ENCODE measurements around the gene PEPD.

The PEPD gene

DNA sequence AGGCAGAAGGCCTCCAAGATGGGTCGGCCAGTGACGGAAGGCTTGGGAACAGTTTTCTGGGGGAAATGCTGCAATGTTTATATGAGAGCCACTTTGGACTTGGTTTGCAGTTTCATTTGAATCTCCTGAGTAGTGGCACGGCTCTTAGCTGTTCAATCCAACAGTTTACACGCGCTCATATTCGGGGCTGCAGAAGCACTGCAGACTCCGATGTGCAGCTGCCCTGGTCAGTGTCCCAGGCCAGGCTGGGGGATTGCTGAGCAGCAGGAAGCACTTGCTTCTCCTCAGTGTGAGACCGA, 116.4 kb downstream of the PEPD start:
- no peak for DNase-seq

DNA sequence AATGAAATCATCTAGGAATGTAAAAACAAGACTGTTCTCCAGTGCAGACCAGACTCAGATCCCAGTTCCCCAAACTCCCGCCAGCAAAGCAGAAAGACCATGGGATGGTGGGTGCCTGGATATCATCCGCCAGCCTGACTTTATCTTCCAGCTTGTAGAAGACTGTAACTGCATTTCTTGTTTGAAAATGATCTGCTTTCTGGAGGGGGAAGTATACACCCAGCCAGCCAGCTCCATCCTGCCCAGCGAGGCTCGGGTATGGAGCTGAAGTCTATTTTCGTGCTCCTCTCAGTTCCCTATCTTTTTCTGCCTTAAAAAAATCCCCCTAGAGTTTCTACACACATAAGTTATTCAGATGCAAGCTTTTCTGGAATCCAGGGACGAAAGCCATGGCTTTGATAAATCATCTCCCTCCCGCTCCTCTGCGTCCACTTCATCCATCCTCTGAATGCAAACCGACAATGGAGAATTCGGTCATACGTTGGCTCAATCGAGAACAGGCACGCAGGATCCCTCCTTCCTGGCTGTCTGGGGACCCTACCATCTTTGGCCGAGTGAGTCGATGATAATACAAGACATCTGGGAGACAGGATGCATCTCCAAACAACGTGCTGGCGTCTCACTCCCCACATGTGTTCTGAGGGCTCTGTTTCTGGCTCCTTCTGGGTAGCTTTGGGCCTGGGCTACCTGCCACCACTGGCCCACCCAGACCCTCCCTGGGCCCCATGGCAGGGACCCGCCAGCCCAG, 116.9 kb downstream of the PEPD start:
- no peak for DNase-seq

DNA sequence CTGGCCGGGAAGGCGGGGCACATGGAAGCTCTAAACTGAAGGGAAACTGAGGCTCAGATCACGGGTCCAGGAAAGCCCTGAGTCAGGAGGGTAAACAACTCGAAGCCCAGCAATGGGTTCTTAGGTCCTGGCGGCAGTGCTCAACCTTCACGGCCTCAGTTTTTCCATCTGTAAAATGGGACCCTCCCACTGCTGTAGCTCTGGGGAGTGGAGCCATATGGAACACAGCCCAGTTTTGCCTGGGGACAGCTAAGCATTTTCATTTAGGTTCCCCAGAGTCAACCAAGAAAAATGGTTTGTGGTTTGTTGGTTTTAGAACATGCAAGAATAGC, 117.7 kb downstream of the PEPD start:
- DNase-seq: no peak

DNA sequence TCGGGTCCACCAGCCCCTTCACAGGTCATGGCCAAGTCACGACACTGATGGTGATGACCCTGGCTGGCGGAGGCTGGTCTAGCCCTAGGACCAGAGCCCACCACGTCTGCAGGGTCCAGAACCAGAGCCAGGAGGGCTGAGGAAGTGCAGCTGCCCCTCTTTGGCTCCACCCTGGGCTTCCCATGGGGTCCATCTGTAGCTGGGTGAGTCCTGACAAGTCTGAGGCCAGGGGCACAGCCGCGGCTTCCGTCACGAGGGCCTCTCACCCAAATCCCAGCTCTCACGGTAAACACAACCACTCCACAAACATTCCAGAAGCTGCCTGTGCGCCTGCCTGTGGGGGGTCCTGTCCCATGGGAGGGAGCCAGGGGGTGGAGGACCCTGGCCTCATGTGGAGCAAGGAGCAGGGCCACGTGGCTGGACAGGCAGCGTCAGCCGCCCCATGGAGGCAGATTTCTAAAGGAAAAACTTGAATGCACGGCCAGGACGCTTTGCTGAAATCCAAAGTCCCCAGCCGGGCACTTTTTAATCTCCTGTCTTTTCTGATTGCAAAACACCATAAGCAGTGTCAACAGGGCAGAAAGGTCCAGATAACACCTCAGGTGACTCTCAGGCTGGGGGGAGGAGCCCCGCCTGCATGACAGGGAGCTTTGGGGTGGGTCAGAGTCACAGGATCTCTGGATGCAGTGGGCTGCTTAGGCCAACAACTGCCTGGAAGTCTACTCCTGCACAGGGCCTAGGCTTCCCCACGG, 118.2 kb downstream of the PEPD start:
- no peak for DNase-seq

DNA sequence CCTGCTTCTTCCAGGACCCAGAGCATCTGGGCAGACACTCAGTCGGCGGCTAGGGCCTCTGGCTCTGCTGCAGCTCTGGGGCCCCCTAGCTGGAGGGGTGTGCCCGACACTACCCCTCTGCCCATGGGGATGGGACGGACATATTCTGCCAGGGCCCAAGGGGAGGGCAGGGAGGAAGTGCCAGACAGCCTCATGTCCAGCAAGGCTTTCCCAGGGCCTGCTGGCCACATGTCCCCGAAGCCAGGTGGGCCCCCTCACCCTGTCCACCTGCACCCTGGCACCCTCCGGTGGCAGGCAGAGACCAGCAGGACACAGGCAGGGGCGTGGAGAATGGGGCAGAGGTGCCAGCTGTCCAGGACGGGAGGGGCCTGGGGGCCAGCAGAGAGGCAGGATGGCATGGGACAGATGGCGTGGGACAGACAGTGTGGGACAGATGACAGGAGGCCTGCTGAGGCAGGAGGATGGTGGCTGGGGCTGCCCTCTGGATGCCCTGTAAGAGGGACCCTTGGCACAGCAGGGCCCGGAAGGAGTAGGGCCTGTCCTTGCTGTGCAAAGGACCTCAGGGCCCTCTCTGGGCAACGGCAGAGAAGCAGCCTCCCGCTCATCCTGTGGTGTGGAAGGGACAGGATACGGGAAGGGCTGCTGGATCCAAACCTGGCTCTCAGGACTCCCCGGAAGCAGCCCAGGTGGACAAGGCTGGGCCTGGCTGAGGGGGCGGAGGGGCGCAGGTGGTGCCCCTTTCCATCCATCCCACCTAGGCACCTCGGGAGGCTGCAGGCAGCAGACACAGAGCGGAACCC, 119.0 kb downstream of the PEPD start:
- no peak for DNase-seq

DNA sequence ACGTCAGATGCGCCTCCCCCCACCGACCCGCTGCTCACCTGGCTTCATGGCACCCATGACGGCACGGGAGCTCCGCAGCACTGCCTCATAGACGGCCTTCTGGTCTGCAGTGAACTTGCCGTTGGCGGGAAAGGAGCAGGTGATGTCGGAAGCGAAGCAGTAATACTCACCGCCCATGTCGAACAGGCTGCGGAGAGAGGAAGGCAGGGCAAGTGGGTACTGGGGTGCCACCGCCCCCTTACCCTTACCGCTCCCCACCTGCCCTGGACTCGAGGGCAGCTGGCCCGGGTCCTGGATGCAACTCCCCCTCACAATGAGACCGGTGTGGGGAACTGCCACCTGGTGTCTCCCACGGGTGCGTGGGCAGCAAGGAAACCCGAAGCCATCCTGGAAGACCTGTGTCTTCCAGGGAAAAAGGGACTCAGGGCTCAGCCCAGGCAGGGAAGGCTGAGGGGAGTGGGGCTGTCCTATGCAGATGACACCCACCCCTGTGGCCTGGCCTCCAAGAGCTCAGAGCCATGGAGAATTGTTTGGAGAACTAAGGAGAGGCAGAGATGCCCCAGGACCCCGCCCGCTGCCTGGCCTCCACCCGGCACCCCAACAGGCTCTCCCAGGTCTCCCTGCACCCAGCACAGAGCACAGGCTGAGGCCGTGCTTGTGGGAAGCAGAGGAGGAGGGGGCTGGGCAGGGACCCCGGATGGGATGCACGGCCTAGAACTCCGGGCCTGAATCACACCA, 119.7 kb downstream of the PEPD start:
- no peak for DNase-seq

DNA sequence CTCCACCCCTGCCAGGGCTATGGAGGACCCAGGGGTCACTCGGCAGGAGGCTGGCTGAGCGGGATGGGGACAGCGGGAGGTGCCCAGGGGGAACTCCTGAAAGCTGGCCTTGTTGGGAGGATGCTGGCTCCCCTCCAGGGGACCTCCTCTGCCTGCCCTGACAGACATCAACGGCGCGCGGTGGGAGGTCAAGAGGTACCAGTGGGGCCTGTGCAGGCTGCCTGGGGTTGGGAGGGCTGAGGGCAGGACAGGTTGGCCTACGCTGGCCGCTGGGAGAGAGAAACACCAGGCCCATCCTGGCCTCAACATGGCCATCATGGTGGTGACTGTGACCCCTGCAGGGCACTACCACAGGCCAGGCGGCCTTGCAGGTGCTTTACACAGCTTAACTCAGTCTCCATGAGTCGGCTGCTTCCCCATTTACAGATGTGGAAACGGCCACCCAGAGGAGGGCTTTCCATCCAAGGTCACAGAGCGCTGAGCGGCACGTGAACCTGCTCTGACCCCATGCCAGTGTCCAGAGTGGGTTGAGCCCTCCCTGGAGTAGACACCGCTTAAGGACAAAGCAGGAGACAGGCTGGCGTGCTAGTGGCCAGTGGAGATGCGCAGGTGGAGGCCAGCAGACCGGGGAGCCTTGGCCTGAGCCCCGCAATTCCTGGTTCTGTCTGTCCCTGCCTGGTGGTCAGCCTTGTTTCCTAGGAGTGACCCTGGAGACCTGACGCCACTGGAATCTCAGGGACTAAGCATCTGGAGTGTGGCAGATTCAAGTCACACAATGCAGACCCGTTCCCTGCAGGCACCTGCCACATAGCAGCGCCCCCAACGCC, 120.5 kb downstream of the PEPD start:
- DNase-seq: no peak

DNA sequence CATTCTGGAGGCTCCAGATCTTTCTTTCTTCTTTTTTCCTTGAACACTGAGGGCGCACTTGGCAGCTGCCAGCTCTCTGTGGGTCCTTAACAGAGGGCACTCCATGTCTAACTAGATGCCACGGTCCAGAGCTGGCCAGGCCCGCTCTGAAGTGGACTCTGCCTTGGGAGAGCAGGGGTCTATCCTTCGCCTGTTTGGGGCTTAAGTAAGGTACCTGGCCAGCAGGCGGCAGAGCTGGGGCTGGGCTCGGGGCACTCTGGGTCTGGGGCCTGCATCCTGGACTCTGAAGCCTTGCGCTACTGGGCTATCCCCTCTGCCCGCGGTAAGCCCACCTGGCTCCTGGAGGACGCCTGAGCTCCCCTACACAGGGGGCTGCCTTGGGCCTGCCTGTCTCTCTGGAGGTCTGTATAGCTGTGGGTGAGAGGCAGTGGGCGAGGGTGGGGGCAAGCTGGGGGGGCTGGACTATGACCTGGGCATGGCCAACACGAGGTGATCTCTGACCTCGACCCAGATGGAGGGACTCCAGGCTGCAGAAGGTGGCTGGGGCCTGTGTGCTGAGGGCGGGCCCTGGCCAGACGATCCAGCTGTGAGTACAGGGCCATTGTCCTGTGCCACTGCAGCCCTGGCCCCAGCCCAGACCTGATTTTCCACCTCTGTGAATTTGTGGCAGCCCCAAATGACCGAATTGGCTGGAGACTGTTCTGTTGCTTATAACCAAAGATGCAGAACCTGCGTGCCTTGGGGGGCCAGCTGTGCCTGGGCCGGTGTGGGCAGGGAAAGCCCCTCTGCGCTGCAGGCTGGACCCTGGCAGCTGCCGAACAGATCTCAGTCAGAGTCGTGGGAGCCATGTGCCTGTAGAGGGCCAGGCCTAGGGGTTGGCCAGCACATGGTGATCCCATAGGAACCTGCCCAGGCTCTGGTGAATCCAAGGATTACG, 121.6 kb downstream of the PEPD start:
- DNase-seq: no peak

DNA sequence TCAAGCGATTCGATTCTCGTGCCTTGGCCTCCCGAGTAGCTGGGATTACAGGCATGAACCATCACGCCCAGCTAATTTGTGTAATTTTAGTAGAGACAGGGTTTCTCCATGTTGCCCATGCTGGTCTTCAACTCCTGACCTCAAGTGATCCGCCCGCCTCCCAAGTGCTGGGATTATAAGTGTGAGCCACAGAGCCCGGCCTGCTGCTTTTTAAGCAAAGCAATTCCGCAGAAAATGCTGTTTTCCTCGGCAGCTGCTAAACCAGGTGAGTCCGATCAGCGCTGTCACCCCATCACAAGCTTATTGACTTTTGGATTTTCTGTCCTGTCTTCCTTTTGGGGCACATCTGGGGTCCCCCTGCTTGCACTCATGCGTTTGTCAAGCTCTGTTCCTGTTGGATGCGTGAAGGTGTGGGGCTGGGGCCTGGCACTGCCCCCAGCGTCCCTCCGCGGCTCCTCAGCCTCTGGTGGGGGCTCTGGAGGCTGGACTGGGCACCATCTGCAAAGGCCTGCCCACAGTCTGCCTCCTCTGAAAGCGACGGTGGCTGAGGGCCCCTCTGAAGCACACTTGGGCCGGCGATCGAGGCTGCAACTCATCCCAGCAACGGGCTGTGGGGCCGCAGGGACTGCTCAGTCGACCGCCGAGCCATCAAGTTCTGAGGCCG, 122.4 kb downstream of the PEPD start:
- no peak for DNase-seq

DNA sequence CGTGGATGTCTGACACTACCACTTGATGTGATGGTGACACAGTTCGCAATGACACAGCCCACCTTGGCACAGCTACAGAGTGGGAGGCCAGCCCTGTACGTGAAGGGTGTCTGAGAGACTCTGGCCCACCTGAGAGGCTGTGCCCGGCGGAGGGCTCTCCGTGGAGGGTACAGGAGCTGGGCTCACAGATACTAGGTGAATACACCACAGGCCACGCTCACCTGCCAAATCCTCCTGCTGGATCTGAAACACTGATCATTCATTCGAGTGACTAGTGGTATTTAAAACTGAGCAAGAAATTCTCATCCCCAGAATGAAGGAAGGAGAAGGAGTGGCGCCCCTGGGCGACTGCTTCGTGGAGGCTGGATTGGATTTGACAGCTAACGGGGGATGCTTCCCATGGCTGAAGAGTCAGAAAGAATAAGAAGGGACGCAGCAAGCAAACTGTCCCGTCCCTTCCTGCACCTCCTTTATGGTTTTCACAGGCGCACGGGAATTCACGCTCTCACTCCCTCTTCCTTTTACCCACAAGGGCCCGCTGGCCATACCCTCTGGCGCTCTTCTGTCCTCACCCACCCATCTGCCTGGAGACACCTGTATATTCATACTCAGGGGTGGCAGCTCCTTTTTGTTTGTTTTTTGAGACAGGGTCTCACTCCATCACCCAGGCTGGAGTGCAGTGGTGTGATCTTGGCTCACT, 123.1 kb downstream of the PEPD start:
- DNase-seq: no peak

DNA sequence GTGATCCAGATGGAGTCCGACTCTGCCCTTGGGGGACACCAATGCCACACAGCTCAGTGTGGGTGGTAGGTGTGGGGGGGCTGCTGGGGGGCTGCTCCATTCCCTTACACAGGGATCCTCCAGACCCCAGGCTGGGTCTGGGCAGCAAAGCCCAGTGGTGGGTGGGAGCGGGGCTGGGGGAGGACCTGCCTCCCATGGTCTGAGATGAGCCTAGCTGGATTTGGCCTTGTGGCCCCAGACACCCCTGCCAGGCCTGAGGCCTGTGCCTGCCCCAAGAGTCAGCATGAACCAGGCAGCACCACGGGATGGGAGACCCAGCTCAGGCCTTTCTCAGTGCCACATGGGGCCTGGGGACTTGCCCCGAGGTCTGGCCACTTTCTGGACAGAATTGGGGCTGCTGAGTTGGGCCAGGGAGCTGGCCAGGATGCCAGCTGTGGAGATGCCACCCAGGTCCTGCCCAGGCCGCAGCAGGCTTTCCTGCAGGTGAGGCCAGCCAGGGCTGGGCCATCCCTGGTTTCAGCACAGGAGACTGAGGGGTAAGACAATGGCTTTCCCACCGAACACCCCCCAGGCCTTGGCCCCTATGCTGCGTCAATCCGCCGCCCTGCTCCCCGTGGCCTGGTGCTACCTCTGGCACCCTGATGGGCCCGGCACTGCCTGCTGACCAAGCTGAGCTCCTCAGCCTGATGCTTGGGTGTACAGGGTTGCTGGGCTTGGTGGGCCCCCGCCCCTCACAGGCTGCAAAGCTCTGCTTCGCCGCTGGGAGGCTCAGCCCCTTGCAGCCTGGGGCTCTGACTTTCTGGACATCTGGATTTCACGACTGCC, 123.8 kb downstream of the PEPD start:
- no peak for DNase-seq

DNA sequence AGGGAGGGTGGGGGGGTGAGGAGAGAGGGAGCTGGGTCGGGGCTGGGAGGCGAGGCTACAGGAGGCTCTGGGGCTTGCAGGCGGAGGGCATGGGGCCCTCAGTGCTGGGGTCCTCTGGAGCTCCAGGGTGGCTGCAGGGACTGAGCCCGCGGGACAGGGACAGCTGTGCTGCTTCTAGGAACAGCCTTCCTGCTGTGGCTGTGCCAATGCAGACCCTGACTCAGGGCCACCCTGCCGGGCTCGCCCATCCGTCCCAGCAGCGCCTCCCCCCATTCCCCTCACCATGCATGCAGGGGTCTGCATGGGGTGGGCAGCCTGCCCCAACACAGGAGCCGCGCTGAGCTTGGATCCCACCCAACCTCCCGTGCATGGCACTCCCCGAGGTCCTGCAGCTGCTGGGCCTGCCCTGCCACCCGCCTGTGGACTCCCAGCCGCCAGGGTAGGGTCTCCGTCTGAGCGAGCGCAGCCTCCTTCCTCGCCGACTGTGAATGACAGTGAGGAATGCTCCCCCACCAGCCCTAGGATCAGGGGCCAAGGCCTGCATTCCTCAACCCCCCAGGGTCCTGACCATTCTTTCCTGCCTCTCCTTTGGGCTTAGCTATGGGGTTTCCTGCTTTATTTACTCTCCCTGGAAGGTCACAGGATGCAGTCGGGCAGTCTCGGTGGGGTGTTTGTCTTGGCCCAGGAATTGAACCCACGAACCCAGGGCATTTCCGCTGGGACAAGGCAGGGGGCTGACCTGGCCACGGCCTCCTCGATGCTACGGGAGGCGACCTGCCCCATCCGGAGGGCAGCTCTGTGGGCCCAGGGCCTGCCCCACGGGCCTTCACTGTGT, 124.7 kb downstream of the PEPD start:
- no peak for DNase-seq

DNA sequence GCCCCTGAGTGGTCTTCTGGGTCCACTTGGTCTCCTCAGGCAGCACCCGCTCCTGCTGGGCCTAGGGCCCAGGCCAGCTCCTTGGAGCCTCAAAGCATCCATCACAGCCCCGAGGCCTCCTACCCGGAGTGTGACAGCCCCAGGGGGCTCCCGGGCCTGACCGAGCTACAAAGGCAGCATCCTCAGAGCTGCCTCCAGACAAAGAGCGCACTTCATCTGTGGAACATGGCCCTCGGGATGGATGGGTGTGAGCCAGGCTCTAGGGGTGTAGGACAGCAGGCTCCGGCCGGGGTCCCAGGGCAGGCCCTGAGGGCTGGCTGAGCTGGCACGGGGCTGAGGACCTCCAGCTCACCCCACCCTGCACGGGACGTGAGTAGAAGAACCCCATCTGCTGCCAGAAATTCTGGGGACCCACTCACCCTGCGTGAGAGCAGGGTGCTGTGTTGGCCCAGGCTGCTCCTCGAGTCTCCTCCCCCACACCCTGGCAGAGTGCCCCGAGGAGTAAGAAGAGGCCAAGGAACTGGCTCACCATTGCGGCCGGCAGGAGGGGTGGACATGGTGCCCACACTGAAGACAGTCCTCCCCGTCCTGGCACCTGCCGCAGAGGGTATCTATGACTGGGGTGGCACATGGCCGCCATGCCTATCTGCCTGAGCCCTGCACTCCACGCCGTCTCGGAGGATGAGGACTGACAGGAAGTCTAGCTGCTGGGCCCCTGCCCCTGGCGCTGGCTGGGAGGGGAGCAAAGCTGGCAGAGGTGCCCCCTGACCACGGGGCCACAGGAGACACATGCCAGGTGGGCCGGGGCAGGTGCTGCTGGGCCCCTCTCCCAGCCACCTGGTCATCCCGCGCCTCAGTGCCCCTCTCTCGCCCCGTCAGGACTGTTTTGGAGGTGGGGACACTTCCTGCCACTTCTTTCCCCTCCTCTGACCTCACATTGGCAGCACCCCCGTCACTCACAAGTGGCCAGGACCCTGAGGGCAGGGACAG, 125.7 kb downstream of the PEPD start:
- DNase-seq: no peak

DNA sequence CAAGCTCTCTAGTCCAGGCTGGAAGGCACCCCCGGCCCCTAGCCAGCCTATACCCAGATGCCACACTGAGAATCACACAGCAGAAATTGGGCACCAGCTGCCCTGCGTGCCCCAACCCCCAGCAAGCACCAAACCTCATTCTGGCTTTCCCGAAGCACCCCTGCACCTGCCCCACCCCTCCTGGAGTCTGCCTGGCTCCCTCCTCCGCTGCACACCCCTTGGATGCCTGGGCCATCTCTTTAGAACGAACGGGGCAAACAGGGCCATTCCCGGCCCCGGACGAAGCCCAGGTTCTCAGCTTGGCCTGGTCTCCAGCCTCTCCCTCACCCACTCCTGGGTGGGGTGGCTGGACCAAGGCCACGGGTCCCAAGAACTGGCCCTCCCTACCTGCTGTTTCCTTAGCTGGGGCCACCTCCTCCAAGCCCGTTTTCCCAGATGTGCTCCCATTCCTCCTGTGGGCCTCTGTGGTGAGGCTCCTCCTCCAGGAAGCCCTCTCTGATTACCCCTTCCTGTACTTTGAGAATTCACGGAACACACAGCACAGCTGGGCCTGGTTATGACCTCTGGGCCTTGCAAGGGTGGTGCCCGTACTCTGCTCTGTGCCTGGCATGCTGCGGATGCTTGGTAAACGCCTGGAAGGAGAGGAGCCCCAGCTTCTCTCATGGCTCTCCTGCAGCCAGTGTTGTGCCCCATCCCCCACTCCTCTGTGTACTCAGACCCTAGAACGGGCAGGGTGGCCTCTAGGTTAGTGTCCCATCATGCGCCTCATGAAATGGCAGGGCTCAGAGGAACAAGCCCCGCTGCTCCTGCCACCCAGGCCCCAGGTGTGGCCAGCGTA, 126.6 kb downstream of the PEPD start:
- DNase-seq: no peak

DNA sequence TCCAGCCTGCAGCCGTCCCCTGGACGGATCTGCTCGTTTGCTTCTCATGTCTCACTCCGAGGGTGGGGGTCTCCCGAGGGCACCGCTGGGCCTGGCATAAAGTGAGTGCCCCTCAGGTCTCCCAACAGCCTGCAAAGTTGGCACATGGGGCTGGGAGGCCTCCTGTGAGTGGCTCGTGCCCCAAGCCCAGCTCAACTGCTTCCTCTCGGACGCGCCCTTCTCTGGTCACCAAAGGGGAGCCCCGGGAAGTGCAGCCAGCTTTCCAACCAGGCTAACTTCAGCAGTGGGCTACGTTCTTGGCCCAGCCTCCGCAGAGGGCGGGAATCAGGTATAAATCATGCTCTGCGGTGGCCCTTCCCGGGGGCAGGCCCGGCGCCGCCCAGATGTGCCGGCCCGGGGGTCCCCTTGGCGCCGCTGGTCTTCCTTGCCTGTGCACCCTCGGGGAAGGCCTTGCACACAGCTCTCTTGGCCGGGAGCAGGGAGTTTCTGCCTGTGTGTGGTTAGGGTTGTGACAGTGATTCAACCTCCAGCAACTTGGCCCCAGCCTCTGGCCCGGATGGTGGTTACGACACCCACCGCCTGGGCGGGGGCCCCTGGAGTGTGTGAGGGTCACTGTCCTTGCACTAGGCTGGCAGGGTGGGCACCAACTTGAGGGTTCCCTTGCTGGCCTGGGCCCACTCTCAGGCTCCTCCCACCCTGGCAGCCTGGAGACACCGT, 127.4 kb downstream of the PEPD start:
- DNase-seq: no peak

All from activated CD4-positive, CD25-positive, alpha-beta regulatory T cell (primary cell).